ENCODE data around the gene AVPR1B. TPM values are rescaled to one million over a fixed set of nuclear protein-coding genes. Genes with fewer than 3 reads are reported as not detected.

AVPR1B gene
- total and polyA plus RNA-seq, 2 donors from 2014 or later: 0.69 TPM; not detected in 1

DNA sequence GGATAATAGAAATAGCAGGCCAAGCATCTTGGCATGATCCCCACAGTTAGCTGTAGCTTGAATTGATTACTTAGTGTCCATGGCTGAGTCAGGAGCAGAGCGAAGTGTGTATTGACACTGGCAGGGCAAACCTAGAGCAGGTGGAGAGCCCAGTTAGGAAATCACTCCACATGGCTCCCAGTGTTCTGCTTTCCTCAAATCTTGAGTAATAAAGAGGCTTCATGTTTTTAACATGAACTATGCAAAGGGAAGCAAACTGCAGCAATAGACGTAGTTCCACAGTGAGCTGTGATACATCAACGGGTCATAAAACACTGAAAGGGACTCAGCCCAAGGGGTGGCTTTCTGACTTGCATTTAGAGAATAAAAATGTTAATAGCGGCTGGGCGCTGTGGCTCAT, 35.3 kb downstream of the AVPR1B start:
- peak in 1 of 5 donors; percentile 23 for DNase-seq
- no peak overlapping the region for H3K4me3 ChIP-seq (ENCODE audit: low read length in 3 of 3)
- no peak overlapping the region for H3K27ac ChIP-seq (ENCODE audit: low read depth in 2 of 2, low read length in 2 of 2)
- H3K9me3 ChIP-seq (ENCODE audit: control insufficient read depth in 2 of 3, insufficient read depth in 1 of 3, low read length in 3 of 3): no peaks in the 10 kb centered on the region
- no peak for FAIRE-seq
- H3K36me3 ChIP-seq (ENCODE audit: control insufficient read depth in 2 of 3, insufficient read depth in 3 of 3, low read length in 3 of 3): no peaks in the 10 kb centered on the region
- H3K27me3 ChIP-seq (ENCODE audit: control insufficient read depth, insufficient read depth, low read length): no peaks in the 10 kb centered on the region
- TF ChIP-seq, protein P1, sequence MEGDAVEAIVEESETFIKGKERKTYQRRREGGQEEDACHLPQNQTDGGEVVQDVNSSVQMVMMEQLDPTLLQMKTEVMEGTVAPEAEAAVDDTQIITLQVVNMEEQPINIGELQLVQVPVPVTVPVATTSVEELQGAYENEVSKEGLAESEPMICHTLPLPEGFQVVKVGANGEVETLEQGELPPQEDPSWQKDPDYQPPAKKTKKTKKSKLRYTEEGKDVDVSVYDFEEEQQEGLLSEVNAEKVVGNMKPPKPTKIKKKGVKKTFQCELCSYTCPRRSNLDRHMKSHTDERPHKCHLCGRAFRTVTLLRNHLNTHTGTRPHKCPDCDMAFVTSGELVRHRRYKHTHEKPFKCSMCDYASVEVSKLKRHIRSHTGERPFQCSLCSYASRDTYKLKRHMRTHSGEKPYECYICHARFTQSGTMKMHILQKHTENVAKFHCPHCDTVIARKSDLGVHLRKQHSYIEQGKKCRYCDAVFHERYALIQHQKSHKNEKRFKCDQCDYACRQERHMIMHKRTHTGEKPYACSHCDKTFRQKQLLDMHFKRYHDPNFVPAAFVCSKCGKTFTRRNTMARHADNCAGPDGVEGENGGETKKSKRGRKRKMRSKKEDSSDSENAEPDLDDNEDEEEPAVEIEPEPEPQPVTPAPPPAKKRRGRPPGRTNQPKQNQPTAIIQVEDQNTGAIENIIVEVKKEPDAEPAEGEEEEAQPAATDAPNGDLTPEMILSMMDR (IDR thresholded peaks at IDR 0.05; ENCODE audit: borderline replicate concordance, extremely low read depth, insufficient read depth): no peak
- H3K4me1 ChIP-seq (ENCODE audit: control insufficient read depth in 2 of 3, insufficient read depth in 2 of 3, low read depth in 1 of 3, low read length in 3 of 3): no peaks in the 10 kb centered on the region
- H3K9ac ChIP-seq (ENCODE audit: low read length in 3 of 3): no peak overlapping the region
- intact Hi-C loops (cut with DNase I): no loop called here

DNA sequence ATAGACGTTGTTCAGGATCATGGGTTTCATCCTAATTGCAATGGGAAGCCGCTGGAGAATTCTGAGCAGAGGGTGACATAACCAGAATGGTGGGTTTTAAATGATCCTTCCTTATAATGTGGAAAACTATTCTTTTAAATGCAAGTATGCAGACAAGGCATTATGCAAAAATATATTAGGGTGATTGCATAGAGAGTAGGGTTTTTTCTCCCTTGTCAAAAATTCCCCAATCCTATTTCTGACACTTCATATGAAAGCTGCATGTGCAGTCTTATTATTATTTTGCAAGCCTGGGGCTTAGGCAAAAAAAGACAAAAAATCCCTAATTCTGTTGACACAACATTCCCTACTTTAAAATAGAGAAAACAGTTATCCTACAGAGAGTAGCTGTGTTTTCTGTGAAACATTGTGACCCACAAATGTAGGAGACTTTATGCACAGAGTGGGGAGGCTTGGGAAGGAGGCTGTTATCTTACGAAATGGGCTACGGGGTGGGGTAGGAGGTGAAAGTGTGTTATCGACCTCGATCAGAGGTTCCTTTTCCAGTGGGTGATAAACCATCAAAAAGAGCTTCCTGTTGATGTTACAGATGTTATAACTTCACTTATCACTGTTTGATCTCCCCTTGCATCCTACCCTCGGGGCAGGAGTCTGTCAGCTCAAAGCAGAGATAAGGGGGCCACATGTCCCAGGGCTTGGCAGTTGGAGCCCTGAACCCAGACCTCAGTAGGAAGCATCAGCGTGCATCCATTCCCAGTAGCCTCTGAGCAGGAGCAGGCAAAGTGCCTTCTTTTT, 37.0 kb downstream of the AVPR1B start:
- Histone ChIP-seq H3K4me3 (ENCODE audit: low read length in 3 of 3) (no peak overlapping the region), H3K9me3 (ENCODE audit: control insufficient read depth in 2 of 3, insufficient read depth in 1 of 3, low read length in 3 of 3) (no peaks in the 10 kb centered on the region), H3K27ac (ENCODE audit: low read depth in 2 of 2, low read length in 2 of 2) (no peak overlapping the region), H3K36me3 (ENCODE audit: control insufficient read depth in 2 of 3, insufficient read depth in 3 of 3, low read length in 3 of 3) (no peaks in the 10 kb centered on the region), H3K9ac (ENCODE audit: low read length in 3 of 3) (no peak overlapping the region), H3K4me1 (ENCODE audit: control insufficient read depth in 2 of 3, insufficient read depth in 2 of 3, low read depth in 1 of 3, low read length in 3 of 3) (no peaks in the 10 kb centered on the region), H3K27me3 (ENCODE audit: control insufficient read depth, insufficient read depth, low read length) (no peaks in the 10 kb centered on the region)
- TF ChIP-seq, protein P1 (IDR thresholded peaks at IDR 0.05; ENCODE audit: borderline replicate concordance, extremely low read depth, insufficient read depth): no peak
- no peak for DNase-seq
- intact Hi-C loops (cut with DNase I): no loop called here
- no peak for FAIRE-seq

DNA sequence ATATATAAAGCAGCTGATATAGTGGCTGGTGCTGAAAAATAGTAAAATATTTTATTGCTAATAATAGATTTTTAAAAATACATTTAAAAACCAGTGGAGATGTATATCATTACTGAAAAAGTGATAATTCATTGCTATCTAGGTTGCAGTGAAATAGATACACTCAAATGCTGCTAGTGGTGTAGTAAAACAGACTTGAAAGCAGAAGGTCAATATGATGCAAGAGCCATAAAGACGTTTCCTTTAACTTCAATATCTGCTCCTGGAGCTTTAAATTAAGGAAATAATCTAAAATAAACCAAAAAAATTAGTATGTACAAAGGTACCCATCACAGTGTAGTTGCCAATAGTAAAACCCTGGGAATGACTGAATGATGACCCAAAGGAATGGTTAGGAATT, 38.1 kb downstream of the AVPR1B start:
- Histone ChIP-seq H3K36me3 (ENCODE audit: control insufficient read depth in 2 of 3, insufficient read depth in 3 of 3, low read length in 3 of 3) (no peaks in the 10 kb centered on the region), H3K4me1 (ENCODE audit: control insufficient read depth in 2 of 3, insufficient read depth in 2 of 3, low read depth in 1 of 3, low read length in 3 of 3) (no peaks in the 10 kb centered on the region), H3K27ac (ENCODE audit: low read depth in 2 of 2, low read length in 2 of 2) (no peak overlapping the region), H3K9ac (ENCODE audit: low read length in 3 of 3) (no peak overlapping the region), H3K27me3 (ENCODE audit: control insufficient read depth, insufficient read depth, low read length) (no peaks in the 10 kb centered on the region), H3K9me3 (ENCODE audit: control insufficient read depth in 2 of 3, insufficient read depth in 1 of 3, low read length in 3 of 3) (no peaks in the 10 kb centered on the region), H3K4me3 (ENCODE audit: low read length in 3 of 3) (no peak overlapping the region)
- DNase-seq (no peak), FAIRE-seq (no peak)
- intact Hi-C loops (cut with DNase I): no loop called here
- TF ChIP-seq, protein P1 (IDR thresholded peaks at IDR 0.05; ENCODE audit: borderline replicate concordance, extremely low read depth, insufficient read depth): no peak

Data from kidney (tissue), 14 donors.